GM12878 (cell line): Measurements from ENCODE around the gene INPP1. TPM values are rescaled to one million over a fixed set of nuclear protein-coding genes. Genes with fewer than 3 reads are reported as not detected.

ENCODE experiments used
- ATAC-seq: fragments of 200-7000 bp; cut with Tn5 transposase; 3 replicates; pipeline ENCODE4 v1.9.1; 2020; ENCODE audit warnings: mild to moderate bottlenecking, moderate library complexity
- BruUV-seq: library from RNA; stranded (reverse); fragments of 400-500 nt; replicated peaks from 2 replicates; lab custom pipeline; 2021; lab: Mats Ljungman, UMichigan
- CTCF ChIA-PET: fragments of 300-600 bp; sonication (Branson Sonifier 250); formaldehyde crosslinking; extraction: SDS; loops from one replicate; lab custom pipeline; 2021; ENCODE audit warnings: inconsistent platforms; lab: Yijun Ruan, JAX
- POLR2A ChIA-PET: fragments of 350-600 bp; formaldehyde crosslinking; extraction: SDS; loops from one replicate; lab custom pipeline; 2021; ENCODE audit warnings: inconsistent platforms; lab: Charles Lee
- RAD21 ChIA-PET: fragments of 300-600 bp; sonication (Branson Sonifier 250); formaldehyde crosslinking; loops from one replicate; lab custom pipeline; 2023; ENCODE audit warnings: antibody characterized with exemption; ENCODE audit not compliant: unreplicated experiment; lab: Charles Lee
- SMC1A ChIA-PET: fragments of 300-600 bp; sonication (Branson Sonifier 250); formaldehyde crosslinking; loops from one replicate; lab custom pipeline; 2023; ENCODE audit not compliant: unreplicated experiment, uncharacterized antibody; lab: Charles Lee
- DNase-seq: peaks from one replicate; pipeline ENCODE4 v3.0.0-alpha.2; 2011; ENCODE audit warnings: low read depth, low spot score
- FAIRE-seq: peaks from 3 replicates; lab custom pipeline; 2011; peaks lifted over from hg19 to GRCh38; lab: Jason Lieb, UNC
- H2AFZ ChIP-seq: 2 replicates; pipeline ENCODE4 v1.6.0; 2011; ENCODE audit warnings: low read depth, low read length, control low read depth; ENCODE audit not compliant: control insufficient read depth
- H3K27ac ChIP-seq: 2 replicates; pipeline ENCODE4 v1.5.1; 2011; ENCODE audit warnings: control low read depth; ENCODE audit not compliant: control insufficient read depth, insufficient read depth
- H3K27me3 ChIP-seq, 2 experiments: replicated peaks in 1 of 2; 2 replicates each; pipeline versions ENCODE4 v1.6.0 to v1.6.1; 2011; ENCODE audit warnings: low read length in 1 of 2; ENCODE audit not compliant: control insufficient read depth in 2 of 2, insufficient read depth in 2 of 2
- H3K36me3 ChIP-seq, 2 experiments: 2 replicates each; pipeline ENCODE4 v1.5.1; 2011; ENCODE audit warnings: low read length in 1 of 2; ENCODE audit not compliant: control insufficient read depth in 2 of 2, insufficient read depth in 2 of 2
- H3K4me1 ChIP-seq: 2 replicates; pipeline ENCODE4 v1.6.1; 2011; ENCODE audit warnings: mild to moderate bottlenecking, low read length, moderate library complexity, mixed read lengths; ENCODE audit not compliant: control insufficient read depth, insufficient read depth
- H3K4me2 ChIP-seq: 2 replicates; pipeline ENCODE4 v1.6.0; 2011; ENCODE audit warnings: control low read depth; ENCODE audit not compliant: control insufficient read depth, insufficient read depth
- H3K4me3 ChIP-seq: fragments of 200-600 bp; sonication (generic); 2 replicates; pipeline ENCODE4 v1.5.1; 2016
- H3K79me2 ChIP-seq: 2 replicates; pipeline ENCODE4 v1.6.0; 2011; ENCODE audit warnings: low read length; ENCODE audit not compliant: control insufficient read depth, insufficient read depth
- H3K9ac ChIP-seq: 2 replicates; pipeline ENCODE4 v1.8.0; 2011; ENCODE audit warnings: low read length, control low read depth, mixed read lengths; ENCODE audit not compliant: control insufficient read depth, insufficient read depth
- H3K9me3 ChIP-seq: replicated peaks from 3 replicates; pipeline ENCODE4 v1.5.1; 2011; ENCODE audit warnings: mild to moderate bottlenecking, low read length; ENCODE audit not compliant: control insufficient read depth, insufficient read depth
- H4K20me1 ChIP-seq: 2 replicates; pipeline ENCODE4 v1.6.0; 2011; ENCODE audit not compliant: control insufficient read depth, insufficient read depth
- BRCA1 ChIP-seq: IDR thresholded peaks from 2 replicates; pipeline ENCODE4 v1.6.1; 2011; ENCODE audit warnings: low read depth, low read length, improper control_type of control experiment
- EP300 ChIP-seq, 2 experiments: fragments of 150-350 bp in 1 of 2; IDR thresholded peaks; 2 replicates each; pipeline ENCODE4 v1.6.1; 2011 to 2012; ENCODE audit warnings: low read depth in 2 of 2, low read length in 2 of 2, borderline replicate concordance in 1 of 2, improper control_type of control experiment in 1 of 2, inconsistent platforms in 1 of 2; ENCODE audit not compliant: control insufficient read depth in 1 of 2
- FOS ChIP-seq: IDR thresholded peaks from 3 replicates; pipeline ENCODE4 v1.6.1; 2011; ENCODE audit warnings: borderline replicate concordance; ENCODE audit not compliant: insufficient read length; ENCODE audit errors: extremely low read depth
- HDAC2 ChIP-seq: fragments of 200-600 bp; sonication (generic); IDR thresholded peaks from 2 replicates; pipeline ENCODE4 v1.6.1; 2017
- HSF1 ChIP-seq: fragments of 150-350 bp; IDR thresholded peaks from 2 replicates; pipeline ENCODE4 v1.6.1; 2014; ENCODE audit warnings: mild to moderate bottlenecking, low read depth, low read length
- MEF2B ChIP-seq: fragments of 450-650 bp; IDR thresholded peaks from 2 replicates; pipeline ENCODE4 v1.6.1; 2018; ENCODE audit warnings: mild to moderate bottlenecking, moderate library complexity; ENCODE audit not compliant: partially characterized antibody, poor library complexity, severe bottlenecking
- MTA2 ChIP-seq: fragments of 450-650 bp; IDR thresholded peaks from 2 replicates; pipeline ENCODE4 v1.6.1; 2016; ENCODE audit warnings: low read depth, mild to moderate bottlenecking, moderate library complexity
- NFIC ChIP-seq: IDR thresholded peaks from 2 replicates; pipeline ENCODE4 v1.6.1; 2012; ENCODE audit warnings: low read depth, mild to moderate bottlenecking, inconsistent platforms, low read length, moderate library complexity
- SIX5 ChIP-seq: IDR thresholded peaks from 2 replicates; pipeline ENCODE4 v1.6.1; 2011; ENCODE audit warnings: mild to moderate bottlenecking, low read depth, low read length, moderate library complexity; ENCODE audit not compliant: severe bottlenecking
- WGBS: methylation state at CpG from one replicate; pipeline ENCODE4 v1.1.6; 2016; ENCODE audit warnings: low lambda C conversion rate; ENCODE audit not compliant: insufficient replicate concordance, insufficient coverage; ENCODE audit errors: missing lambda C conversion rate; 5-methylcytosine and 5-hydroxymethylcytosine counted together
- in situ Hi-C: fragments of 300-500 bp; cut with MboI; formaldehyde crosslinking; loops from 9 replicates; pipeline ENCODE4 v1.14.3; 2018; ENCODE audit warnings: mixed read lengths
- intact Hi-C: fragments of 100-400 bp; cut with micrococcal nuclease; formaldehyde crosslinking; loops from one replicate; pipeline ENCODE4 v1.14.2; 2022; ENCODE audit not compliant: unreplicated experiment
- polyA plus RNA-seq, 11 experiments: library from polyadenylated mRNA; depleted of rRNA in 4 of 11; unstranded in 6 of 11; stranded (reverse) in 5 of 11; fragments of >200 nt; fragmentation: Nextera tagmentation in 4 of 11; fragmentation: Illumina TruSeq in 1 of 11; extraction: Ambion mirVana in 4 of 11; extraction: Trizol in 1 of 11; gene quantifications; 1 replicate in 1 of 11; 2 replicates in 10 of 11; pipeline versions ENCODE4 v1.2.1 to v1.2.3, GENCODE V29; 2011 to 2016; ENCODE audit warnings: inconsistent platforms in 2 of 11, missing spikeins in 2 of 11, low read depth in 1 of 11
- total RNA-seq, 4 experiments: library from RNA; depleted of rRNA in 3 of 4; stranded (reverse); fragments of >200 nt in 3 of 4; fragmentation: Illumina TruSeq in 1 of 4; extraction: Trizol in 1 of 4; gene quantifications; 2 replicates each; pipeline versions ENCODE4 v1.2.1 to v1.2.3, GENCODE V29; 2013 to 2021
- TF ChIP-seq, protein P1 (sequence below): fragments of 450-650 bp; IDR thresholded peaks from 2 replicates; pipeline ENCODE4 v1.6.1; 2017; ENCODE audit warnings: antibody characterized with exemption, mild to moderate bottlenecking, moderate library complexity
- TF ChIP-seq, protein P2 (sequence below): IDR thresholded peaks from 2 replicates; pipeline ENCODE4 v1.6.1; 2012; ENCODE audit warnings: mild to moderate bottlenecking, low read depth, low read length

The INPP1 gene
- total and polyA plus RNA-seq, 10 of the 15 experiments (the other 5 are each of a cell fraction or from before 2014, with no cell fraction given): 3.3 to 17.9 (median 11.1) TPM

DNA sequence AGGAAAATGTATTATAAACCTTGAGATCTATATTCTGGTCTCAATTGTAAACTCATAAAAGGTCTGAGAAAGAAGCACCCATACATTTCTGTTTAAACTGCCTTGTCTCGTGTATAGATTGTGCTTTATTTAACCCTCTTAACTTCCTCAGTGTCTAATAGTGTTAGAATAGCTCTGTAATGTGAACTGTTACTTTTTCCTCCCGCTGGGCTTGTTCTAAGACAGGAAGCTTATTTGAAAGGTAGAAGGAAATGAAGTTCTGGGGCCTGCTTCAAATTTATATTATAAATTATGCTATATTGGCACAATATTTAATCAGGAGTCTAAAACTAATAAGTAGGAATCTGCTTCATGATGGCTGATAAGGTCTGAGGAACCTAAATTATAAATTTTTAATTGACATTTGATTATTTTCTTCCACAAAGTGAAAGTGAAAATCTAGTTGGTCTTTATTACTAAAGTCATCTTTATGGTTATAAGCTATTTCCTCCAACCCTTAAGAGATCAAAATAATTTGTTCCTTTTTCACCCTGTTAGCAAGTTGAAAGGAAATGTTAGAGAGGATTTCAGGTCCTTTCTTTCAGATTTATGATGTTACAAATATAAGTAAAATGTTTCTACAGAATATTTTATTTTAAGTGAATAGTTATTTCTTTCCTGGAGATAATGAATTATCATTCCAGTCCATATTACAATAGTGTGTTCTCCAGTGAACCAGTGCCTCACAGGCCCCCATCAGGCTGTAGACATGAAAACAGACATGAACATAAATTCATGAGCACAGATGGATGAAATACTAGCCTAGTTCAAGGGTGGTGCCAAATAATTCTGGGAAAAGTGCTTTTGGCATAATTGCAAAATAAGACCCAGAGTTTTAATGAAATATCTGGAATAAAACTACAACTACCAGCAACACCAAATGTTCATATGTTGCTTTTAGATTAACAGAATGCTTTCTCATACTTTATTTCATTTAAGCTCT, 72.7 kb downstream of the INPP1 start (continued):
- TF ChIP-seq, protein P1, sequence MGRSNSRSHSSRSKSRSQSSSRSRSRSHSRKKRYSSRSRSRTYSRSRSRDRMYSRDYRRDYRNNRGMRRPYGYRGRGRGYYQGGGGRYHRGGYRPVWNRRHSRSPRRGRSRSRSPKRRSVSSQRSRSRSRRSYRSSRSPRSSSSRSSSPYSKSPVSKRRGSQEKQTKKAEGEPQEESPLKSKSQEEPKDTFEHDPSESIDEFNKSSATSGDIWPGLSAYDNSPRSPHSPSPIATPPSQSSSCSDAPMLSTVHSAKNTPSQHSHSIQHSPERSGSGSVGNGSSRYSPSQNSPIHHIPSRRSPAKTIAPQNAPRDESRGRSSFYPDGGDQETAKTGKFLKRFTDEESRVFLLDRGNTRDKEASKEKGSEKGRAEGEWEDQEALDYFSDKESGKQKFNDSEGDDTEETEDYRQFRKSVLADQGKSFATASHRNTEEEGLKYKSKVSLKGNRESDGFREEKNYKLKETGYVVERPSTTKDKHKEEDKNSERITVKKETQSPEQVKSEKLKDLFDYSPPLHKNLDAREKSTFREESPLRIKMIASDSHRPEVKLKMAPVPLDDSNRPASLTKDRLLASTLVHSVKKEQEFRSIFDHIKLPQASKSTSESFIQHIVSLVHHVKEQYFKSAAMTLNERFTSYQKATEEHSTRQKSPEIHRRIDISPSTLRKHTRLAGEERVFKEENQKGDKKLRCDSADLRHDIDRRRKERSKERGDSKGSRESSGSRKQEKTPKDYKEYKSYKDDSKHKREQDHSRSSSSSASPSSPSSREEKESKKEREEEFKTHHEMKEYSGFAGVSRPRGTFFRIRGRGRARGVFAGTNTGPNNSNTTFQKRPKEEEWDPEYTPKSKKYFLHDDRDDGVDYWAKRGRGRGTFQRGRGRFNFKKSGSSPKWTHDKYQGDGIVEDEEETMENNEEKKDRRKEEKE: no peak
- TF ChIP-seq MEF2B (no peak), FOS (no peak), HDAC2 (no peak), MTA2 (no peak)
- TF ChIP-seq, all 136 proteins: peak for 0

DNA sequence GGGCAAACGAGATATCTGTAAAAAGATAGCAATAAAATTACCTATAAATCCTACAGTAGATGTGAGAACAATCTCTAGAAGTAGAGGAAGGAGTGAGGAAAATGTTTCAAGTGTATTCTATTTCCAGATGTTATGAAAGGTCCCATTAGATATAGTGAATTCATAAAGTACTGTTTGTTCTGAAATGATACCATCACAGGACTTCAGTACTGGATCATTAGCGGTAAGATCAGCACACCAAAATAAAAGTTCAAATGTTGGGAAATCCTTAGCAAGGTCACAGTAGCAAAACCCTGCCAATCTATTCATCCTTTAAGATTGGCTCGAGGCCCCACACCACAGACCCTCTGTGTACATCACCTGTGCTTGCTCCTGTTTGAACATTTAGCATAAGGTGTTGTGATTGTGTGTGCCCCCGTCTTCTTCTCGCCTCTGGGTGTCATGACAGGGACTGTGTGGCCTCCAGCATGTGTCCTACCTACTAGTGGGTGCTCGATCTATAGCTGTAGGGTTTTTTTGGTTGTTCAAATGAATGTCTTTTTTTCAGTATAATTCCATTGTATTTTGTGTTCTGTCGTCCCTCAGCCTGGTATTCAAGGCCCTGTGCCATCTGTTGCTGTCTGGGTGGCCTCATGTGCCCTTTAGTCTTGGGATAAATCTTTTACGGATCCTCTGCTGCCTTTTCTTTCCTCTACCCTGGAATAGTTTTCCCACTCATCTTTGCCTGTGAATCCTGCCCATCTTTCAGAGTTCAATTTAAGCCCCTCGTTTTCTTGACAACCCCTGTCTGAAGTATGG, 73.9 kb downstream of the INPP1 start:
- ChIA-PET POLR2A (no interaction called here), RAD21 (no interaction called here), CTCF (interaction anchor here (1.6 kb wide), 1 partner anchor 16 kb away, joined by 5 read pairs; no protein-coding TSS in a partner anchor), SMC1A (interaction anchor here (0.7 to 4.6 kb wide), 3 partner anchors 16 to 206 kb away, joined by 3 to 21 read pairs (median 4); no protein-coding TSS in a partner anchor)
- Histone ChIP-seq H3K4me1 (peaks cover 13% of the 10 kb centered on the region), H2AFZ (no peak overlapping the region), H3K79me2 (peaks cover 24% of the 10 kb centered on the region), H3K9me3 (no peaks in the 10 kb centered on the region), H3K4me2 (no peak overlapping the region), H3K27ac (no peak overlapping the region), H3K27me3 (no peaks in the 10 kb centered on the region), H3K4me3 (no peak overlapping the region), H4K20me1 (no peaks in the 10 kb centered on the region), H3K36me3 (0 out of 4 replicates have a peak, but pooled peaks cover 0 to 2% of the 10 kb centered on the region in 2 experiments), H3K9ac (no peak overlapping the region)
- DNase-seq (no peak), ATAC-seq (no peak), FAIRE-seq (no peak)
- in situ Hi-C loops: no loop called here
- BruUV-seq: no TSS peak
- intact Hi-C loops: no loop called here
- WGBS: 89% methylated on average over 9 of the region's 9 CpGs
- TF ChIP-seq HSF1: no peak
- TF ChIP-seq BRCA1: no peak
- TF ChIP-seq NFIC: no peak
- no peak for TF ChIP-seq EP300 (IDR thresholded peaks at IDR 0.05; ENCODE audit: borderline replicate concordance in 1 of 2, control insufficient read depth in 1 of 2, low read depth in 2 of 2, low read length in 2 of 2)
- TF ChIP-seq SIX5: no peak
- TF ChIP-seq, protein P2, sequence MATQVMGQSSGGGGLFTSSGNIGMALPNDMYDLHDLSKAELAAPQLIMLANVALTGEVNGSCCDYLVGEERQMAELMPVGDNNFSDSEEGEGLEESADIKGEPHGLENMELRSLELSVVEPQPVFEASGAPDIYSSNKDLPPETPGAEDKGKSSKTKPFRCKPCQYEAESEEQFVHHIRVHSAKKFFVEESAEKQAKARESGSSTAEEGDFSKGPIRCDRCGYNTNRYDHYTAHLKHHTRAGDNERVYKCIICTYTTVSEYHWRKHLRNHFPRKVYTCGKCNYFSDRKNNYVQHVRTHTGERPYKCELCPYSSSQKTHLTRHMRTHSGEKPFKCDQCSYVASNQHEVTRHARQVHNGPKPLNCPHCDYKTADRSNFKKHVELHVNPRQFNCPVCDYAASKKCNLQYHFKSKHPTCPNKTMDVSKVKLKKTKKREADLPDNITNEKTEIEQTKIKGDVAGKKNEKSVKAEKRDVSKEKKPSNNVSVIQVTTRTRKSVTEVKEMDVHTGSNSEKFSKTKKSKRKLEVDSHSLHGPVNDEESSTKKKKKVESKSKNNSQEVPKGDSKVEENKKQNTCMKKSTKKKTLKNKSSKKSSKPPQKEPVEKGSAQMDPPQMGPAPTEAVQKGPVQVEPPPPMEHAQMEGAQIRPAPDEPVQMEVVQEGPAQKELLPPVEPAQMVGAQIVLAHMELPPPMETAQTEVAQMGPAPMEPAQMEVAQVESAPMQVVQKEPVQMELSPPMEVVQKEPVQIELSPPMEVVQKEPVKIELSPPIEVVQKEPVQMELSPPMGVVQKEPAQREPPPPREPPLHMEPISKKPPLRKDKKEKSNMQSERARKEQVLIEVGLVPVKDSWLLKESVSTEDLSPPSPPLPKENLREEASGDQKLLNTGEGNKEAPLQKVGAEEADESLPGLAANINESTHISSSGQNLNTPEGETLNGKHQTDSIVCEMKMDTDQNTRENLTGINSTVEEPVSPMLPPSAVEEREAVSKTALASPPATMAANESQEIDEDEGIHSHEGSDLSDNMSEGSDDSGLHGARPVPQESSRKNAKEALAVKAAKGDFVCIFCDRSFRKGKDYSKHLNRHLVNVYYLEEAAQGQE: no peak
